ENCODE data around the gene MCF2L.

MCF2L gene

GRCh38 chr13:113124211-113124970 lies 155.4 kb downstream of the MCF2L start:
- H4K20me1 ChIP-seq (ENCODE audit: insufficient read depth, low read length) = no peaks in the 10 kb centered on the region
- TF ChIP-seq CTCF (IDR thresholded peaks at IDR 0.05; ENCODE audit: low read depth, low read length) = no peak
- TF ChIP-seq EZH2phosphoT487 (IDR thresholded peaks at IDR 0.05; ENCODE audit: low read depth) = no peak
- H3K79me2 ChIP-seq (ENCODE audit: low read length) = no peaks in the 10 kb centered on the region
- no peak overlapping the region for H2AFZ ChIP-seq (ENCODE audit: low read depth, low read length)
- H3K27ac ChIP-seq (ENCODE audit: low read length) = no peak overlapping the region
- H3K27me3 ChIP-seq (ENCODE audit: low read depth, low read length) = no peaks in the 10 kb centered on the region
- no peak overlapping the region for H3K4me3 ChIP-seq (ENCODE audit: low read length)
- H3K9ac ChIP-seq (ENCODE audit: low read length) = no peak overlapping the region
- H3K36me3 ChIP-seq (replicated peaks; ENCODE audit: low read depth, low read length) = no peaks in the 10 kb centered on the region
- peaks cover 9% of the 10 kb centered on the region; the same call in 1 of the 2 replicates for H3K4me1 ChIP-seq (ENCODE audit: low read length)
- no peak overlapping the region for H3K4me2 ChIP-seq (ENCODE audit: low read length)
- H3K9me3 ChIP-seq (ENCODE audit: insufficient read depth, low read length) = no peaks in the 10 kb centered on the region

GRCh38 chr13:113125506-113126264 lies 156.7 kb downstream of the MCF2L start:
- H3K4me2 ChIP-seq (ENCODE audit: low read length) = no peak overlapping the region
- no peaks in the 10 kb centered on the region for H3K79me2 ChIP-seq (ENCODE audit: low read length)
- no peaks in the 10 kb centered on the region for H3K36me3 ChIP-seq (replicated peaks; ENCODE audit: low read depth, low read length)
- TF ChIP-seq EZH2phosphoT487 (IDR thresholded peaks at IDR 0.05; ENCODE audit: low read depth) (no peak), CTCF (IDR thresholded peaks at IDR 0.05; ENCODE audit: low read depth, low read length) (no peak)
- no peaks in the 10 kb centered on the region for H3K9me3 ChIP-seq (ENCODE audit: insufficient read depth, low read length)
- no peaks in the 10 kb centered on the region for H4K20me1 ChIP-seq (ENCODE audit: insufficient read depth, low read length)
- H3K27me3 ChIP-seq (ENCODE audit: low read depth, low read length) = no peaks in the 10 kb centered on the region; the same call in 1 of the 2 replicates
- peaks cover 9% of the 10 kb centered on the region; the same call in 1 of the 2 replicates for H3K4me1 ChIP-seq (ENCODE audit: low read length)
- H3K27ac ChIP-seq (ENCODE audit: low read length) = no peak overlapping the region
- no peak overlapping the region for H3K9ac ChIP-seq (ENCODE audit: low read length)
- H2AFZ ChIP-seq (ENCODE audit: low read depth, low read length) = no peak overlapping the region
- no peak overlapping the region for H3K4me3 ChIP-seq (ENCODE audit: low read length)

GRCh38 chr13:113126265-113127150 lies 157.5 kb downstream of the MCF2L start:
- Histone ChIP-seq H3K9me3 (ENCODE audit: insufficient read depth, low read length) (no peaks in the 10 kb centered on the region), H3K4me1 (ENCODE audit: low read length) (peaks cover 9% of the 10 kb centered on the region; the same call in 1 of the 2 replicates), H4K20me1 (ENCODE audit: insufficient read depth, low read length) (no peaks in the 10 kb centered on the region), H3K36me3 (replicated peaks; ENCODE audit: low read depth, low read length) (no peaks in the 10 kb centered on the region), H3K4me2 (ENCODE audit: low read length) (no peak overlapping the region), H3K27me3 (ENCODE audit: low read depth, low read length) (peaks cover 8% of the 10 kb centered on the region; the same call in 1 of the 2 replicates), H3K79me2 (ENCODE audit: low read length) (no peaks in the 10 kb centered on the region), H3K4me3 (ENCODE audit: low read length) (no peak overlapping the region), H3K9ac (ENCODE audit: low read length) (no peak overlapping the region), H3K27ac (ENCODE audit: low read length) (no peak overlapping the region), H2AFZ (ENCODE audit: low read depth, low read length) (no peak overlapping the region)
- TF ChIP-seq CTCF (IDR thresholded peaks at IDR 0.05; ENCODE audit: low read depth, low read length) = no peak
- TF ChIP-seq EZH2phosphoT487 (IDR thresholded peaks at IDR 0.05; ENCODE audit: low read depth) = no peak

Measured in OCI-LY3 (cell line).